ENCODE measurements around the gene LUC7L2. TPM values are rescaled to one million over a fixed set of nuclear protein-coding genes. Genes with fewer than 3 reads are reported as not detected.

LUC7L2 gene
- total RNA-seq, 1 donor from 2014 or later = 90.0 TPM

GRCh38 chr7:139374246-139374645, 14.6 kb downstream of the LUC7L2 start:
- no peaks in the 10 kb centered on the region for H3K9me3 Mint-ChIP-seq
- no peak for TF ChIP-seq CTCF (conservative IDR thresholded peaks at IDR 0.05)
- peaks cover 14% of the 10 kb centered on the region for H3K36me3 Mint-ChIP-seq
- H3K27me3 Mint-ChIP-seq = no peaks in the 10 kb centered on the region
- H3K4me3 Mint-ChIP-seq = no peak overlapping the region
- no peak overlapping the region for H3K27ac Mint-ChIP-seq
- no peak for DNase-seq (ENCODE audit: extremely low spot score, unreplicated experiment)
- H3K4me1 Mint-ChIP-seq (ENCODE audit: unreplicated experiment) = peaks cover 24% of the 10 kb centered on the region

- Mint-ChIP-seq H3K27ac (no peak overlapping the region), H3K4me3 (no peak overlapping the region), H3K27me3 (no peaks in the 10 kb centered on the region), H3K36me3 (peaks cover 24% of the 10 kb centered on the region), H3K4me1 (ENCODE audit: unreplicated experiment) (no peaks in the 10 kb centered on the region), H3K9me3 (no peaks in the 10 kb centered on the region)
- TF ChIP-seq CTCF (conservative IDR thresholded peaks at IDR 0.05) = no peak
- DNase-seq (ENCODE audit: extremely low spot score, unreplicated experiment) = no peak
Measured at GRCh38 chr7:139382439-139382838, 22.7 kb downstream of the LUC7L2 start.

GRCh38 chr7:139384611-139385010, 24.9 kb downstream of the LUC7L2 start:
- Mint-ChIP-seq H3K27me3 (no peaks in the 10 kb centered on the region), H3K4me3 (no peak overlapping the region), H3K27ac (no peak overlapping the region), H3K9me3 (no peaks in the 10 kb centered on the region), H3K36me3 (peaks cover 35% of the 10 kb centered on the region), H3K4me1 (ENCODE audit: unreplicated experiment) (no peaks in the 10 kb centered on the region)
- DNase-seq (ENCODE audit: extremely low spot score, unreplicated experiment) = no peak
- TF ChIP-seq CTCF (conservative IDR thresholded peaks at IDR 0.05) = no peak

GRCh38 chr7:139387594-139387993, 27.9 kb downstream of the LUC7L2 start:
- no peak for TF ChIP-seq CTCF (conservative IDR thresholded peaks at IDR 0.05)
- H3K4me1 Mint-ChIP-seq (ENCODE audit: unreplicated experiment) = no peaks in the 10 kb centered on the region
- H3K27me3 Mint-ChIP-seq = no peaks in the 10 kb centered on the region
- H3K27ac Mint-ChIP-seq = no peak overlapping the region
- no peak for DNase-seq (ENCODE audit: extremely low spot score, unreplicated experiment)
- no peak overlapping the region for H3K4me3 Mint-ChIP-seq
- H3K36me3 Mint-ChIP-seq = peaks cover 35% of the 10 kb centered on the region
- no peaks in the 10 kb centered on the region for H3K9me3 Mint-ChIP-seq

- Mint-ChIP-seq H3K36me3 (peaks cover 36% of the 10 kb centered on the region), H3K27ac (no peak overlapping the region), H3K9me3 (no peaks in the 10 kb centered on the region), H3K4me1 (ENCODE audit: unreplicated experiment) (no peaks in the 10 kb centered on the region), H3K4me3 (no peak overlapping the region), H3K27me3 (no peaks in the 10 kb centered on the region)
- DNase-seq (ENCODE audit: extremely low spot score, unreplicated experiment) = no peak
- TF ChIP-seq CTCF (conservative IDR thresholded peaks at IDR 0.05) = no peak
Measured at GRCh38 chr7:139389091-139389490, 29.4 kb downstream of the LUC7L2 start.

GRCh38 chr7:139389774-139390173, 30.1 kb downstream of the LUC7L2 start:
- Mint-ChIP-seq H3K27ac (no peak overlapping the region), H3K27me3 (no peaks in the 10 kb centered on the region), H3K9me3 (no peaks in the 10 kb centered on the region), H3K4me1 (ENCODE audit: unreplicated experiment) (no peaks in the 10 kb centered on the region), H3K36me3 (peaks cover 39% of the 10 kb centered on the region), H3K4me3 (no peak overlapping the region)
- no peak for DNase-seq (ENCODE audit: extremely low spot score, unreplicated experiment)
- no peak for TF ChIP-seq CTCF (conservative IDR thresholded peaks at IDR 0.05)

Measured in type B pancreatic cell (in vitro differentiated cells).